Astrocyte of the spinal cord (primary cell): ENCODE results near the gene CTSF.
"Not testable (repeated sequence)": the region's sequence is repeated elsewhere in the genome, so short reads cannot be mapped to it uniquely, and the experiment has no call there.

Experiments
- DNase-seq: peaks from one replicate; pipeline ENCODE4 v3.0.0; 2011; ENCODE audit warnings: low read depth, low spot score
- H3K4me3 ChIP-seq: 2 replicates; pipeline ENCODE4 v1.5.1; 2011; ENCODE audit warnings: low read depth, mild to moderate bottlenecking, low read length, moderate library complexity
- in situ Hi-C: cut with HindIII; loops from 2 replicates; pipeline ENCODE4 v1.10.0; 2017; ENCODE audit warnings: low sequenced_read_pairs
- TF ChIP-seq, protein P1 (sequence below): IDR thresholded peaks from 2 replicates; pipeline ENCODE4 v1.5.1; 2012; ENCODE audit warnings: low read depth, mild to moderate bottlenecking, low read length, inconsistent platforms

The CTSF gene

DNA sequence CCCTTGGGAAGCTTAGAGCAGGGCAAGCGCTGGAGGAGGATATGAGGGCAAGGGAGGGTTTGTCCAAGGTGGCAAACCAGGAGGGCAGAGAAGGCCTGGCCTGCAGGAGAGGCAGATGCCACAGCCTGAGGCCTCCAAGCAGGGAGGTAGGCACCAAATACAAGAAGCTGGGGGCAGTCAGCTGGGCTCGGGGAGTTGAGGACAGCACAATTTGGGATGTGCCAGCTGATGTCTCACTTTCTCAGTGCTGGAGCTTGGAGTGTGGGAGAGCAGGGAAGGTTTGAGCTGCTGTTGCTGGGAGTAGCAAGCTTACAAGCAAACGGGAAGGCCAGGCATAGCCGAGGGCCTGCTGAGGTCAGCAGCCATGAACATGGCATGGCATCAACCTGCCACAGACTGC is 26.5 kb downstream of the CTSF start:
- TF ChIP-seq, protein P1, sequence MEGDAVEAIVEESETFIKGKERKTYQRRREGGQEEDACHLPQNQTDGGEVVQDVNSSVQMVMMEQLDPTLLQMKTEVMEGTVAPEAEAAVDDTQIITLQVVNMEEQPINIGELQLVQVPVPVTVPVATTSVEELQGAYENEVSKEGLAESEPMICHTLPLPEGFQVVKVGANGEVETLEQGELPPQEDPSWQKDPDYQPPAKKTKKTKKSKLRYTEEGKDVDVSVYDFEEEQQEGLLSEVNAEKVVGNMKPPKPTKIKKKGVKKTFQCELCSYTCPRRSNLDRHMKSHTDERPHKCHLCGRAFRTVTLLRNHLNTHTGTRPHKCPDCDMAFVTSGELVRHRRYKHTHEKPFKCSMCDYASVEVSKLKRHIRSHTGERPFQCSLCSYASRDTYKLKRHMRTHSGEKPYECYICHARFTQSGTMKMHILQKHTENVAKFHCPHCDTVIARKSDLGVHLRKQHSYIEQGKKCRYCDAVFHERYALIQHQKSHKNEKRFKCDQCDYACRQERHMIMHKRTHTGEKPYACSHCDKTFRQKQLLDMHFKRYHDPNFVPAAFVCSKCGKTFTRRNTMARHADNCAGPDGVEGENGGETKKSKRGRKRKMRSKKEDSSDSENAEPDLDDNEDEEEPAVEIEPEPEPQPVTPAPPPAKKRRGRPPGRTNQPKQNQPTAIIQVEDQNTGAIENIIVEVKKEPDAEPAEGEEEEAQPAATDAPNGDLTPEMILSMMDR: no peak
- in situ Hi-C loops: no loop called here

DNA sequence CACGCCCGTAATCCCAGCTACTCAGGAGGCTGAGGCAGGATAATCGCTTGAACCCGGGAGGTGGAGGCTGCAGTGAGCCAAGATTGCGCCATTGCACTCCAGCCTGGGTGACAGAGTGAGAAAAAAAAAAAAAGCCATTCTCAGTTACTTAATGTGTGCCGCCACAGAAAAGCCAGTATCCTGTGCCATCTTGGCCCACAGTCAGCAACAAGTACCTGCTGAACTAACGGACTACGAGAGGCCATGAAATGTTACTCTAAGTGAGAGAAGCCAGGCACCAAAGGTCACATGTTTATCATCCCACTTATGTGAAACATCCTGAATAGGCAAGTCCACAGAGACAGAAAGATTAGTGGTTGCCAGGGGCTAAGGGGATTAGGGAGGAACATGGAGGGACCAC is 27.8 kb downstream of the CTSF start:
- H3K4me3 ChIP-seq, DNase-seq, in situ Hi-C loops: not testable (repeated sequence)

More for the DNA sequence above, 26.5 kb downstream of the CTSF start:
- no peak overlapping the region for H3K4me3 ChIP-seq
- no peak for DNase-seq

DNA sequence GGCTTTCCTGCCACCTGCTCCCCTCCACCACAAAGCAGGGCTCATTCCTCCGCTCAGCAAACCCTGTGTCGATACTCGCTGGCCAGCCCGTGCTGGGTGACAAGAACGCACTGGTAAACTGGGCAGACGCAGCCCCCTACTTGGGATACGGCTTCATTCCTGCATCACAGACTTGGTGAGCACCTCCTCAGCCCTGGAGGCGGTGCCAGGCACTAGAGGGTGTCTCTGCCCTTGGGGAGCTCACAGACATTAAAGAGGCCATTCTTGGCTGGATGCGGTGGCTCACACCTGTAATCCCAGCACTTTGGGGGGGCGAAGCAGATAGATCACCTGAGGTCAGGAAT is 28.6 kb downstream of the CTSF start:
- TF ChIP-seq, protein P1: no peak
- H3K4me3 ChIP-seq: no peak overlapping the region
- in situ Hi-C loops: no loop called here
- DNase-seq: no peak

DNA sequence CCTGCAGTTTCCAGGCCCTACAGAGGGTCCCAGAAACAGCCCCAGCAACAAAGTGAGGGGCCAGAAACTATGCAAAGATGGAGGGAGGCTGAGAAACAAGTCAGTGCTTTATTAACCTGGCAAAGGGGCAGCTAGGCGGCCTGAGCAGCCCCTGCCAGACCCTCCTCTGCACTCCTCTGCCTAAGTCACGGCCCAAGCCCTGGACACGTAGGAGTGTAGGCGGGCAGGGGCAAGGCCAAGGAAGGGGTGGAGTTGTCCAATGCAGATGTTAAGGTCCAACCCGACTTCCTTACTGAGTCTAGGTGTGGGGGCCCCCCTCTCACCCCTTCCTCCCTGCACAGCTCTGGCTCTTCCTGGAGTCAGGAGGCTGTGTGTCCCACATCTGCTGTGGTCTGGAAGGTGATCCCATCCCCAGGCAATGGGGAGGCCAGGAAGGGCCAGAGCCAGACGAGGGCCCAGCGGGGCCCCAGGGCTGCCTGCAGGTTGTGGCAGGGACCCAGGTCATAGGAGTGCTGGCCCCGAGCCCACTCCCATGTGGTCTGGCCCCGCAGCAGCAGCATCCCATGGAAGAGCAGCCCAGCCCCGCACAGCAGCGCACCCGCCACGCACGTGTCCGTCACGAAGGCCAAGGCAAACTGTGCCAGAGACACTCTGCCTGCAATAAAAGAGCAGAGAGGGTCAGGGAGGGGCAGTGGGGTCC is 29.1 kb downstream of the CTSF start:
- TF ChIP-seq, protein P1: no peak
- no peak for DNase-seq
- in situ Hi-C loops: no loop called here
- no peak overlapping the region for H3K4me3 ChIP-seq

DNA sequence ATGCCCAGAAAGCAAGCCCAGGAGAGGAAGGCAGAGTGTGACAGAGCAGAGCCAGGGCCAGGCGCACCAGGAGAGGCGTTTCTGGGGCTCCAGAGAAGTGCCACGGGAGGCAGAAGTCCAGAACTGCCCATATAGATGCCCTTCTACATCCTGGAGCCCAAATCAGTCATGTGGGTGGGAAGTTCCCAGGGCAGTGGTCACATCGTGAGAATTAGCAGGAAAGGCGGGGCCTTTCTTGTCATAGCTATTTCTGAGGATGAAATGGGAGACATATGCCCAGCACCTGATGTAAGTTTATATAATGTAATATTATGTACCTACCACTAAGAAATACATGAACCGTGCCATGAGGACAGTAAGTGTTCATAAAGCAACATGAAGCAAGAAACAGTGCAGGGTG is 35.6 kb downstream of the CTSF start:
- TF ChIP-seq, protein P1: no peak
- no peak overlapping the region for H3K4me3 ChIP-seq
- in situ Hi-C loops: no loop called here
- DNase-seq: no peak

DNA sequence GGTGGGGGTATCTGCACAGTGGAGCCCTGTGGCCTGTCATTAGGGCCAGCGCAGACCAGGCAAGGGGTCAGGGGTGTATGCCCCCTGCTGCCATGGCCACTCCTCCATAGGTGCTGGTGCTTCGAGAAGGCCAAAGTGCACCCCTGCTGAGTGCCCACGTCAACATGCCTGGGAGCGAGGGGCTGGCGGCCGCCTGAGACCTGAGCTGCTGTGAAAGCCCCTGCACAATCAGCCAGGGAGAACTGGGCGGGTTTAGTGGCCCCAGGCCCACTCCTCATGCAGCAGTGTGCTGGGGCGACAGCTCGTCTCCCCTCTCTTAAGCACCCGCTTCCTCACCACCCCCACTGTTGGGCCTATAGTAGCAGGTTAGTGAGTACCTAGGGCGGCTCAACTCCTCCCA is 36.6 kb downstream of the CTSF start:
- no peak for DNase-seq
- in situ Hi-C loops: no loop called here
- TF ChIP-seq, protein P1: no peak
- H3K4me3 ChIP-seq: no peak overlapping the region

DNA sequence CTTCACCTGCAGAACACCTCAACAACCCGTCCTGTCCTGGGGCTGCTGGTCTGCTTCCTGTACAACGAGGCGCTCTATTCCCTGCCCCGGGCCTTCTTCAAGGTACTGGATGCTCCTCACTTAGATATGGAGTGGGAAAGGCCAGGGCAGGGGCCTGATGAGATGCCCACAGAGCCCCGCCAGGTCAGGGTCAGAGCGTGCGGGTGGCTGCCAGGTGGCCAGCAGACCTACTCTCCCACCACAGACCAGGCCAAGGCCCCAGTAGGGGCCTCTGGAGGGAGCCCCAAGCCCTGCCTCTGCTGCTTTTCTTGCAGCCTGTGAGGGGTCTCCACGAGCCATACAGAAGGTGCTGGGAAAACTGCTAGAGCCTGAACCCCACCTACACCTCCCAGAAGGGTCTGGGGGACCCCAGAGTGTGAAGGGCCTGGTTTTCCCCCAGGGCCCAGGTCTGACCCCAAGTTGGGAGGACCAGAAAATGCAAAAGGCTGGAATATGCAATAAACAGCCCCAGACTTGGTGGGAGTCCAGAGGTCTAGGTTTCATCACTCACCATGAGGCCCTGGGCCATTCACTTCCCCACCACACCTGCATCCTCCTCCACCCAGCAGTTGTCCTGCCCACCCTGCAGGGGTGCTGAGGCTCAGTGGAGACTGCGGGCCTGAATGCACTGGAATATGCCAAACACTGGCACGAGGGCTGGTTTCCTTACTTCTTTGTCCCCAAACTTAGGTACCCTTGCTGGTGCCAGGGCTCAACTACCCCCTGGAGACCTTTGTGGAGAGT is 37.3 kb downstream of the CTSF start:
- H3K4me3 ChIP-seq: no peak overlapping the region
- in situ Hi-C loops: no loop called here
- no peak for DNase-seq
- TF ChIP-seq, protein P1: no peak
